Keratinocyte (primary cell): ENCODE data around the gene ARPC5L.

Experiments used
- CTCF ChIP-seq, 3 experiments: IDR thresholded peaks in 1 of 3; conservative IDR thresholded peaks in 1 of 3; optimal IDR thresholded peaks in 1 of 3; 2 replicates in 2 of 3; 3 replicates in 1 of 3; pipeline versions ENCODE3 to v1.5.1; 2011; ENCODE audit warnings: low read length in 3 of 3, mild to moderate bottlenecking in 3 of 3, moderate library complexity in 2 of 3, control low read depth in 1 of 3, inconsistent platforms in 1 of 3; ENCODE audit not compliant: insufficient read depth in 2 of 3; ENCODE audit errors: extremely low read depth in 1 of 3
- EZH2 ChIP-seq: IDR thresholded peaks from one replicate; pipeline ENCODE4 v1.6.1; 2012; ENCODE audit warnings: inconsistent platforms, mild to moderate bottlenecking, low read length, moderate library complexity

GRCh38 chr9:124814164-124814535 is 47.8 kb upstream of the ARPC5L start:
- TF ChIP-seq CTCF (optimal IDR thresholded peaks at IDR 0.05 in 1 of 3, IDR thresholded peaks at IDR 0.05 in 1 of 3, conservative IDR thresholded peaks at IDR 0.05 in 1 of 3; ENCODE audit: extremely low read depth in 1 of 3, insufficient read depth in 2 of 3, low read length in 3 of 3) (no peak), EZH2 (no peak)
